ENCODE data around the gene NTN3. TPM values are rescaled to one million over a fixed set of nuclear protein-coding genes. Genes with fewer than 3 reads are reported as not detected.
A peak's percentile ranks its signal among the peaks of the same experiment; 100 is the strongest.

NTN3 gene
- total and polyA plus RNA-seq, 2 of the 8 experiments (the other 6 are each of a cell fraction or from before 2014, with no cell fraction given), result 0.30 to 0.34 TPM

DNA sequence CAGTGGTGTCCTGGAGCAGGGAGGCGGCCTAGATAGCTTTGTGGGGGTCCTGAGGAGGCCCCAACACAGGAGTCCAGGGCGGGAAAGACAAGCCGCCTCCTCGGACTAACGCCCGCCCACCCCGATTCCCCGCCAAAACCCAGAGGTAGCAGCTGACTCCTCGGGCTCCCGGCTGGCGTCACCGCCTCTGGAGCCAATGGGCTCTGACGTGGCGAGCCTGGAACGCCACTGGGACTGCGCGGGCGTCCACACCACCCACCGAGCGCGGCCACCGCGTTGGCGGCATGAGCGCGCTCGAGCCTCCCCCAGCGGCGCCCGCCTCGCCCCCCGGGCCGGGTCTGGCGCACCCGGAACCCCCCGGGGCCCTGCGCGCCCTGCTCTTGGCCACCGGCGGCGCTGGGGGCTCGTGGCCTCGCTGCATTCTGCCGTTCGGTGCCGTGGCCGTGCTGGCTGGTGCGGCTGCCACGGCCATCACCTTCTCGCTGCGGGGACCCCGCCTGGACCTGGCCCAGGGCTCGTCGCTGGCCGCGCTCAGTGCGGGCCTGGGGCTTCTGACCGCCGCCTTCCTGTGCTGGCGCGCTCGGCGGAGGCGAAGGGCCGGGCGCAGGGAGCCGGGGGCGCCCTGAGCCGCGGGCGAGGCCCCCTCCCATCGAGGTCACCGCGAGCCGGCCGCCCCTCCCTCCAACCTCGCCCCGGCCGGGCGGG, 3.4 kb upstream of the NTN3 start:
- Histone ChIP-seq H3K23me2 (ENCODE audit: low read depth, low read length) (peaks cover 14% of the 10 kb centered on the region; the same call in 1 of the 2 replicates), H3K14ac (ENCODE audit: insufficient read length) (peak overlapping the region; percentile 68), H2AFZ (ENCODE audit: low read length) (no peak overlapping the region), H3K4ac (replicated peaks; ENCODE audit: insufficient read length, low read depth, low read length) (no peak overlapping the region), H3K18ac (ENCODE audit: extremely low read depth, low read length) (peak overlapping the region; percentile 98), H4K20me1 (replicated peaks in 1 of 2; ENCODE audit: control insufficient read depth in 1 of 2, insufficient read depth in 2 of 2, low read length in 2 of 2) (peaks cover 2 to 7% of the 10 kb centered on the region in 2 experiments), H3K9me3 (ENCODE audit: insufficient read depth in 2 of 2, low read depth in 1 of 2, low read length in 1 of 2) (no peaks in the 10 kb centered on the region), H2BK5ac (ENCODE audit: low read depth, low read length) (peak overlapping the region; percentile 83; the same call in 1 of the 2 replicates), H4K91ac (replicated peaks; ENCODE audit: insufficient read length, low read length) (peak overlapping the region; percentile 96), H3K27me3 (replicated peaks in 1 of 4; ENCODE audit: control insufficient read depth in 3 of 4, extremely low read depth in 1 of 4, insufficient read depth in 3 of 4, low read length in 3 of 4) (peaks cover 17 to 44% (median 40%) of the 10 kb centered on the region in 4 experiments), H3K36me3 (ENCODE audit: control insufficient read depth in 2 of 4, insufficient read depth in 4 of 4, low read length in 3 of 4) (peaks cover 0 to 6% (median 3%) of the 10 kb centered on the region in 4 experiments; a peak in 2 of 8 replicates), H3K4me2 (ENCODE audit: insufficient read depth in 1 of 2, low read depth in 2 of 2, low read length in 2 of 2) (peak overlapping the region; percentile 88 to 94), H3K79me1 (ENCODE audit: low read depth, low read length) (no peaks in the 10 kb centered on the region), H2BK12ac (ENCODE audit: low read depth, low read length) (no peak overlapping the region; the same call in 1 of the 2 replicates), H2BK15ac (ENCODE audit: low read length) (no peak overlapping the region), H2BK20ac (ENCODE audit: low read length) (no peak overlapping the region), H3K23ac (ENCODE audit: insufficient read length) (no peak overlapping the region), H2AK5ac (ENCODE audit: low read depth, low read length) (no peak overlapping the region), H3K79me2 (ENCODE audit: control insufficient read depth in 1 of 2, insufficient read depth in 2 of 2, low read length in 2 of 2) (no peaks in the 10 kb centered on the region), H3K9ac (replicated peaks in 1 of 4; ENCODE audit: extremely low read depth in 1 of 4, low read depth in 3 of 4, low read length in 3 of 4) (peak overlapping the region in 3 of 4 experiments; percentile 54 to 86 (median 69); a peak in 5 of 7 replicates), H3K4me3 (ENCODE audit: extremely low read depth in 1 of 4, insufficient read depth in 2 of 4, low read depth in 3 of 4, low read length in 4 of 4) (peak overlapping the region; percentile 36 to 73 (median 44)), H2BK120ac (replicated peaks; ENCODE audit: low read depth, low read length) (no peak overlapping the region), H4K5ac (ENCODE audit: insufficient read length, low read depth, low read length) (peak overlapping the region; percentile 62), H3K56ac (replicated peaks; ENCODE audit: insufficient read length, low read depth, low read length) (peak overlapping the region; percentile 77), H3K4me1 (replicated peaks in 1 of 4; ENCODE audit: control insufficient read depth in 3 of 4, insufficient read depth in 4 of 4, low read length in 3 of 4) (peaks cover 0 to 35% (median 26%) of the 10 kb centered on the region in 4 experiments; a peak in 6 of 7 replicates), H4K8ac (ENCODE audit: extremely low read depth, insufficient read depth, low read length) (peak overlapping the region; percentile 97), H3K27ac (ENCODE audit: low read depth, low read length) (no peak overlapping the region)
- WGBS, 2 experiments (ENCODE audit: extremely low coverage in 1 of 2, insufficient coverage in 1 of 2, insufficient read length in 1 of 2, insufficient replicate concordance in 2 of 2, low coverage in 1 of 2, low lambda C conversion rate in 2 of 2, missing lambda C conversion rate in 1 of 2), result 3% methylated on average over 54 of the region's 80 CpGs; no CpG with 5 or more reads in 1 of the 2 experiments
- DNase-seq (ENCODE audit: low read depth in 1 of 2, low spot score in 2 of 2) (peak in 1 of 2 experiments; percentile 85), FAIRE-seq (no peak)
- ChIA-PET CTCF (ENCODE audit: partially characterized antibody) (interaction anchor here (0.8 to 1.3 kb wide), 2 partner anchors 12 to 33 kb away, joined by 3 to 4 read pairs; no protein-coding TSS in a partner anchor), POLR2A (ENCODE audit: partially characterized antibody) (interaction anchor here (0.7 to 2.3 kb wide), 9 partner anchors 9 to 312 kb away, joined by 3 to 21 read pairs (median 4); partner anchors contain the start of genes ECI1, TEDC2 and TRAF7)
- TF ChIP-seq EP300 (IDR thresholded peaks at IDR 0.05; ENCODE audit: borderline replicate concordance in 1 of 2, low read depth in 2 of 2, low read length in 2 of 2) (no peak), PHF8 (conservative IDR thresholded peaks at IDR 0.05; ENCODE audit: low read depth, low read length) (no peak), TAF1 (IDR thresholded peaks at IDR 0.05; ENCODE audit: low read depth, low read length) (0 out of 2 replicates have a peak, but pooled peaks have one; percentile 29), GABPA (IDR thresholded peaks at IDR 0.05; ENCODE audit: borderline replicate concordance, insufficient read depth, low read length) (no peak), SIN3A (conservative IDR thresholded peaks at IDR 0.05 in 1 of 2, IDR thresholded peaks at IDR 0.05 in 1 of 2; ENCODE audit: low read depth in 1 of 2, low read length in 2 of 2) (no peak), BCL11A (IDR thresholded peaks at IDR 0.05; ENCODE audit: low read depth in 2 of 2, low read length in 2 of 2) (no peak), TBP (IDR thresholded peaks at IDR 0.05; ENCODE audit: low read depth, low read length) (peak; percentile 19; the same call in 1 of the 2 replicates), CREB1 (IDR thresholded peaks at IDR 0.05) (peak; percentile 70), SIX5 (IDR thresholded peaks at IDR 0.05; ENCODE audit: low read depth, low read length) (no peak)
- TF ChIP-seq, protein P1, sequence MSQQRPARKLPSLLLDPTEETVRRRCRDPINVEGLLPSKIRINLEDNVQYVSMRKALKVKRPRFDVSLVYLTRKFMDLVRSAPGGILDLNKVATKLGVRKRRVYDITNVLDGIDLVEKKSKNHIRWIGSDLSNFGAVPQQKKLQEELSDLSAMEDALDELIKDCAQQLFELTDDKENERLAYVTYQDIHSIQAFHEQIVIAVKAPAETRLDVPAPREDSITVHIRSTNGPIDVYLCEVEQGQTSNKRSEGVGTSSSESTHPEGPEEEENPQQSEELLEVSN (IDR thresholded peaks at IDR 0.05), result peak; percentile 95
